NCI-H2171 (cell line): ENCODE results near the gene CIRBP.

Experiments
- DNase-seq: peaks from one replicate; lab custom pipeline; 2025; lab: John Stamatoyannopoulos, UW

Gene CIRBP

DNA sequence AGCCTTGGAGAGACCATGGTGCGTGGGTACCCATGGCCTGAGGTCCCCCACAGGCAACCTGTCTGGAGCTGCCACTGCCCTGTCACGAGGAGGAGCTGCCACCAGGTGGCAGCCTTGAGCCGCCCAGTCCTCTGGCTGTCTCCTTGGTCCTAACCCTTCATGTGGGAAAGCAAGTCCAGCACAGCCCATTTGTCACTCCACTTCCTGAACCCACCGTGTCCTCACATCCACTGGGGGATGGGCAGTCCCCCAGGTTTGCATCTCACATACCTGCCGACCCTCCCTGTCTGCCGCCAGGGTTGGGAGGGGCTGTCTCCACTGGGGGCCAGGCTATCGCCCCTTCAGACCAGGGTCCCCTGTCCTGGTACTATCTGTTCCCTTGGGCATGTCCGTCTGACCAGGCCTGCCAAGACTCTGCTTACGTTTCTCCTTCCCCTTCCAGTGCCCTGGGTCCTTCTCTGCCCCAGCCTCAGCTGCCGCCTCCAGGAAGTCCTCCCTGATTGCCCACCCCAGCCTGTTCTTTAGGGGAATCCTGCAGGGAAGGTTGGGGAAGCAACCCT is 10.7 kb downstream of the CIRBP start:
- DNase-seq = peak; percentile 43

DNA sequence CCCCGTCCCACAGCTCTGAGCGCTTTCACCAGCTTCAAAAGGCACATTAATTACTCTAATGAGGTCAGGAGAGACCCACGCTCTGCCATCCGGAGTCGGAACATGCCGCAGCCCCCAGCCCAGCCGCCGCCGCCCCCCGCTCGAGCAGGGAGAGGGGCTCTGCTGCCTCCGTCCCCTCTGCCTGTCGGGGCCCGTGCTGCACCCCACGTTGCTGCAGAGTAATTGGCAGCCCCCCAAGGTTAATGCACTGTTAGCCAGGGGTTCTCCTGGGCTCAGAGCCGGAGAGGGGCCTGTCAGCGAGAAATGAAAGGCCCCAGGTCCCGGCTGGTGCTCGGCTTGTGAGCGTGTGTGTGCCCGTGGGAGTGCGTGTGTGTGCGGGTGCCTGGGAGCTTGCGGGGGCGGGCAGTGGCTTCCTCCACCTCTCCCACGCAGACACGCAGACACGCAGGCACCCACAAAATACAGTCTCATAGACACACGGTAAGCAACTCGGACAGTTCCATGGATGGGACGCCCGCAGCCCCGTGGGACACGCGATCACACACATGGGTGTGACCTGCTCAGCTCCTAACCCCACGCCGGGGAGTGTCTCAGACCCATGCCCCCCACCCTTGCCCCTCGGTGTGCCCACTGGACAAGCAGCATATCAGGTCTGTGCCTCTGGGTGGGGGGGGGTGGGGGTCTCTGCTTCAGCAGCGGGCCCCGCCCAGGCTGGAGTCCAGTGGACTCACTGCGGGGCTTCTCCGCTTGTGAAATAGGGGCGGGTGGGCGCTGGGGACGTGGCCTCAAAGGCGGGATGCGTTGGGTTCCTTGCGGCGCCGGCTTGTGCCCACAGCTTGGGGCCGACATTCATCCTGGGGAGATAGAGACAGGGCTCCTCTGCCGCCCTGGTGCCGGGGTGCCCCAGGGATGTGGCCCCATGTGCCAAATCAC is 11.8 kb downstream of the CIRBP start:
- no peak for DNase-seq

DNA sequence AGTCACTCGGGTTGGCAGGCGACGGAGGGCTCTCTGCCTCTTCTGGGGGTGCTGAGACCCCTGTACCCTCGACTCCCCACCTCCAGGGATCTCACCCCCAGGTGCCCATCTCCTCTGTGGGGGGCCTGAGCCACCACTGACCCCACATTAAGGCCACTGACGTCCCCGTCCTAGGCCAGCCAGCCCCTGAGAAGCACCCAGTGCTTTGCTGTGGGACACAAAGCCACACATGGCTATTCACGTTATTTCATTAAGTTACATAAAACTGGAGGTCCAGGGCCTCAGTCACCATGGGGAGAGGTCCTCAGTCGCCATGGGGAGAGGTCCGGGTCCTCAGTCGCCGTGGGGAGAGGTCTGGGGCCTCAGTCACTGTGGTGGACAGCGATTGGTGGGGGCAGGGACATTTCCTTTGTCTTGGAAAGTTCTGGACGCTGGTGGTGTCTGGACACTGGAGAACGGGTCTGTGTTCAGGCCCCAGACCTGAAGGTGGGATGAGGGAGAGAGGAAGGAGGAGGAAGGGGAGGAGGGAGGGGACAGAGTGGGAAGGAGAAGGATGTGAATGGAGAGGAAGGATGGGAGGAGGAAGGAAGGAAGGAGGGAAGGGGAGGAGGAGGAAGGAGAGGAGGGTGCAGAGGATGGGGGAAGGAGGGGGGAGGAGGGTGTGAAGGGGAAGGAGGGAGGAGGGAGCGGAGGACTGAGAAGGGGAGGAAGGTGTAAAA is 12.6 kb downstream of the CIRBP start:
- no peak for DNase-seq

DNA sequence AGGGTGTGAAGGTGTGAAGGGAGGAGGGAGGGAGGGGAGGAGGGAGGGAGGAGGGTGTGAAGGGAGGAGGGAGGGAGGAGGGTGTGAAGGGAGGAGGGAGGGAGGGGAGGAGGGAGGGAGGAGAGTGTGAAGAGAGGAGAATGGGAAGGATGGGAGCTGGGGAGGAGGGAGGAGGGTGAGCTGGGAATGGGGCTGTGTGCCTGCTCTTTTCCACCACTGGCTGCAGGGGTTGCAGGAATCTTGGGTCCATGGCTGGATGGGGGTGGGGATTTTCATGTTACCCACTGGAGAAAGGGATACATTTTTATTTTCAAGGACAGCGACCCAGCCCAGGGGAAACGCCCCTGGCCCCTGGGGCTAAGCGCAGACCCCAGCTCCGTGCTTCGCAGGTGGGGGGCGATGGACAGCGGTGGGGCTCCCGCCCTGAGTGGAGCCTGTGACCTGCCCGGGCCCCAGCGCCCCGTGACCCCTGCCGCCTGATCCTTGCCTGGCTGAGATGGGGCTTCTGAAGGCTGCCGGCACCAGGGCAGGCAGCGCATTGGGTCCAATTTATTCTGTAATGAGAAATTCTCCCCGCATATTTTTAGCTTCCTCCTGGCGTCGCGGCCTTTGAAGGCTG is 13.6 kb downstream of the CIRBP start:
- DNase-seq = no peak

DNA sequence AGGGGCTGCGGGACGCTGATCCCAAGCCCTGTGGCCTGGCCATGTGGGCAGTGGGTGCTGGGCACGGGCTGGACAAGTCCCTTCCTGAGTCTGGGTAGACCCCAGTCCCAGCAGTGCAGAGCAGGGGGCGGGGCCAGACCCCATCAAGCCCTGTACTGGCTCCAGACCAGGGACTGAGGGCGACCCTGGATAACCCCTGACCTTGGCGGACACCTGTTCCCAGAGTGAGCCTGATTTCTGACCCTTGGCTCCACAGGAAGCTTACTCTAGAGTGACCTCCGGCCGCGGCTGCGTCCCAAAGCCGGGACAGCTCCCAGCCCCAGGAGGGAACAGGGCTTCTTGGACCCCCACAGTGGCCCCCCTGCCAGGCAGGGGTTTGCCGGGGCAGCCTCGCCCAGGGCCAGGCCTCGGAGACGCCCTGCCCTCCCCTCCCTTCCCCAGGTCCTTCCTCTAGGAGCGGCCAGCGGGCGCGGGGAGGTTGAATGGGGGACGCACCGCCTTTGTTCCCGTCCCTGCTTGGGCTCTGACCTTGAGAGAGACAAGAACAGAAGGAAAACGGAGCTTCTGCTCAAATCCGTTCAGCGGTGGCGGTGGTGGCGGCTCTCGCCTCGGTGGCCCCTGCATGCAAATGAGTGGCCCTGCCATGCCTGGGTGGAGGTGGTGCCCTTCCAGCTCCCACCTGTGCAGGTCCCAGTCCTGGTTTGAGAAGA is 14.2 kb downstream of the CIRBP start:
- no peak for DNase-seq

DNA sequence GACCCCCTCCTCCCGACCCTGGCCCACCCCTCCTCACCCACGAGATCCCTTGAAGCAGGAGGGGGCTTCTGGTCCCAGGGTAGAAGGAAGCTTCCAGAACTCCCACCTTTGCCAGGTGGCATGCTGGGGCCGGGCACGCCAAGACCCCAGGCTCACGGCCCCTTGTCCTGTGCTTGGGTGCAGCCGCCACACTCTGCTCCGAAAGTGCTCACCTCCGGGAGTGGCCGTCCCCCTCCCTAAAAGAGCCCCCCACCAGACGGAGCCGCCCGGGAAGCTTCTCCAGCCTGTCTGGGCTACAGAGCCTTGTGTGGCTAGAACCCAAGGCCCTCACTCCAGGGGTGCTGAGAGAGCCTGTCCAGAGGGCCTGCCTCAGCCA is 14.8 kb downstream of the CIRBP start:
- no peak for DNase-seq

DNA sequence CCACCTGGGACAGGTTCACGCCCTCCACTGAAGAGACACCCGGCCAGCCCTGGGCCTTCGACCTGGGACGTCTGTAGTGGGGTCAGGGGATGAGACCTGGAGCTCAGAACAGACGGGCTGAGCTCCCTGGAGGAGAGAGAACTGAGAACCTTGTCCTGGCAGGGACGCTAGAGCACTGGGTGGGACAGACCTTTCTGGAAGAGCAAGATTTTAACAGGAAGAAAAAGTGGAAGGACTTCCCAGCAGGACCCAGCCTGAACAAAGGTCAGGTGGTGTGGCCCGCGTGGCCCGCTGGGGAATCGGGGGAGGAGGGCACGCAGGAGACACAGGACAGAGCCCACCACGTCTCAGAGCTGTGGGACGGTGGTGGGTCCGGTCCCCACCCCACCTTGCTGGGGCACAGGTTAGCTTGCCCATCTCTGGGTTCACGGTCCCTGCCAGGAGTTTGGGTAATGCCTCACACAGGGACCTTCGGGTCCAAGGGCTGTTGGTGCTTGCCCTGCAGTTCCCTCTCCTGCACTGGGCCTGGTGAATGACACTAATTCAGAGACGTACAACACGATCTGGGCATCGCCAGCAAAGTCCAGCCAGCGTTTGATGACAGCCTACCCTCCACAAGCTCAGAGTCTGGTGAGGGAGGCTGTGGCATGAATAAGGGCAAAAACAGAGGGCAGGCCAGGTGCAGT is 15.3 kb downstream of the CIRBP start:
- DNase-seq = no peak

DNA sequence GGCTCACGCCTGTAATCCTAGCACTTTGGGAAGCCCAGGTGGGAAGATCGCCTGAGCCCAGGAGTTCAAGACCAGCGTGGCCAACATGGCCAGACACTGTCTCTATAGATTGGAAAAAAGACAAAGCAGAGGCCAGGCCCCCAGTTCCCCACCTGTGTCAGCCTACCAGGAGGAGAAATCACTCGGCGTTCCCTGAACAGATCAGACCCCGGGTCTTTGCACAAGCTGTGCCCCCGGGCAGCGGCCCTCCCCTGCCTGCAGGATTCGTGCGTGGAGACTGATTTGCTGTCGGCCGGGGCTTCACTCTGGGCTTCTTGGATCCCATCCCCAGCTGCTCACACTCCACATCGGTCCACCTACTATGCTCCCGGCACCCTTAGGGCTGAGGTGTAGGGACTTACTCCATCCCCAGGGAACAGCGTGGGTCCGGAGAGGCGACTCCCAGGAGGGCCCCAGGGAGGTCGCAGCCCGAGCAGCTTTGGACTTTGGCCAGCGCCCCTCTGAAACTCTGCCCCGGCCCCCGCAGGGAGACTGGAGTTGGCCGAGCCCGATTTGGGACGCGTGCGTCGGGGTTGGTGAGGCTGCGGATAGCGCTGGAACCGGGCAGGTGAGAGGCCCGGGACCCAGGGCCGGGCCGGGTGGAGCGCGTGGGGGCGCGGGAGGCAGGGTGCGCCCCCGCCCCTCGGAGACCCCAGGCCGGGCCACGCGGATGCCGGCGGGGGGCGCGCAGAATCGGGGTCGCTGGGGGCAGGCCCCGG is 16.0 kb downstream of the CIRBP start:
- DNase-seq = no peak

DNA sequence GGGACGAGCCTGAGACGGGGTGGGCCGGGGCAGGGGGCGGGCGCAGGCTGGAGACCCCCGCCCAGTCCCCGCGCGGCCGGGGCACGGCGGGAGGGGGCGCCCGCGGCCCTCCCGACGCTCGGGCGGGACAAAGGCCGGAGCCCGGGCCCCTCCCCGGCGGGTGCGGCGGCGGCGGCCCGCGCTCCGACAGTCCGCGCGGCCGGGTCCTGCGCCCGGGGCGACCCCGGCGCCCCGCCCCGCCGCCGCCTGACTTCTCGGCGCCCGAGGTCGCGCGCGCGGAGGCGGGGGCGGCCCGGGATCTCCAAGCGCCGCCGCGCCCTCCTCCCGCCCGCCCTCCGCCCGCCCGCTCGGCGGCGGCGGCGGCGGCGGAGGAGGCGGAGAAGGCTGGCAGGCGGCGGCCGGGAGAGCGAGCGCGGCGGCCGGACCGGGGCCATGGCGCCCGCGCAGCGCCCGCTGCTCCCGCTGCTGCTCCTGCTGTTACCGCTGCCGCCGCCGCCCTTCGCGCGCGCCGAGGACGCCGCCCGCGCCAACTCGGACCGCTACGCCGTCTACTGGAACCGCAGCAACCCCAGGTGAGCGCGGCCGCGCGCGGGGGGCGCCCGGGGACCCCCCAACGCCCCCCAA is 16.7 kb downstream of the CIRBP start, which contains the start of gene EFNA2:
Gene EFNA2, plus strand, starts transcription at position 137 of the 624 bp plus-strand sequence. Its CDS starts 296 bp downstream, at position 433.
- no peak for DNase-seq

DNA sequence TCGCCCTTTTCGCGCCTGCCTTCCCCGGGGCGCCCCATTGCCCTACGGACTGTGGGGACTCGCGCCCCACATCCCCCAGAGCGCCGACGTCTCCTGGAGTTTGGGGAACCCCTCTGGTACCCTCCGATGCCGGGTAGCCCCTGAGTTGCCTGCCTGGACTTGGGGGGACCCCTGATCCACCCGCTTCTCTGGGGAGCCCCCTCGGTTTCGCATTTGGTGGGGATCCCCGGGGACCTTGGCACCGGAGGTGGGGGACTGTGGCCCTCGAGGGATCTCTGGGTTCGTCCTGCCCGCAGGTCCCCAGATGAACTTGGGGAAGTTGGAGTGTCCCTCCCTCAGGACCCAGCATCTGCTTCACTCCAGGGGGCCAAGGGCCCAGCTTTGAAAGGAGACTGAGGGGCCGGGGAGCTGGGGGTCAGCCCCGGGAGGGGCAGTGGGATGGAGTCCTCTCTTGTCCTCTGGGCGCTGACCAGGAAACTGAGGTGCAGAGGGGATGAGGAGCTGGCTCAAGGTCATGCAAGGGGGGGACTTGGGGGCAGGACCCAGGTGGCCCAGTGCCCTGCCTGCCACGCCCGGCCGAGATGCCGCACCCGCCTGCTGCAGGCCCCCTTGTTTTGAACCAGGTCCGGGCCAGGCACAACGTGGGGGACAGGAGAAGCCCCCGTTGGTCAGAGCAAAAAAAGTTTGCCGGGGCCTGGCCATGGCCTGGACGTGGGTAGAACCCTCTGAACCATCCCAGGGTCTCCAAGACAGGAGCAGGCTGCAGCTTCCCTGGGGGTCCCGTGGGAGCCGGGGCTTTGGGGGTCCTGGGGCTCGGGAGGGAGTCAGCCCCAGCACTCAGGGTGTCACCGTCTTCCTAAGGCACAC is 17.6 kb downstream of the CIRBP start:
- DNase-seq = no peak

DNA sequence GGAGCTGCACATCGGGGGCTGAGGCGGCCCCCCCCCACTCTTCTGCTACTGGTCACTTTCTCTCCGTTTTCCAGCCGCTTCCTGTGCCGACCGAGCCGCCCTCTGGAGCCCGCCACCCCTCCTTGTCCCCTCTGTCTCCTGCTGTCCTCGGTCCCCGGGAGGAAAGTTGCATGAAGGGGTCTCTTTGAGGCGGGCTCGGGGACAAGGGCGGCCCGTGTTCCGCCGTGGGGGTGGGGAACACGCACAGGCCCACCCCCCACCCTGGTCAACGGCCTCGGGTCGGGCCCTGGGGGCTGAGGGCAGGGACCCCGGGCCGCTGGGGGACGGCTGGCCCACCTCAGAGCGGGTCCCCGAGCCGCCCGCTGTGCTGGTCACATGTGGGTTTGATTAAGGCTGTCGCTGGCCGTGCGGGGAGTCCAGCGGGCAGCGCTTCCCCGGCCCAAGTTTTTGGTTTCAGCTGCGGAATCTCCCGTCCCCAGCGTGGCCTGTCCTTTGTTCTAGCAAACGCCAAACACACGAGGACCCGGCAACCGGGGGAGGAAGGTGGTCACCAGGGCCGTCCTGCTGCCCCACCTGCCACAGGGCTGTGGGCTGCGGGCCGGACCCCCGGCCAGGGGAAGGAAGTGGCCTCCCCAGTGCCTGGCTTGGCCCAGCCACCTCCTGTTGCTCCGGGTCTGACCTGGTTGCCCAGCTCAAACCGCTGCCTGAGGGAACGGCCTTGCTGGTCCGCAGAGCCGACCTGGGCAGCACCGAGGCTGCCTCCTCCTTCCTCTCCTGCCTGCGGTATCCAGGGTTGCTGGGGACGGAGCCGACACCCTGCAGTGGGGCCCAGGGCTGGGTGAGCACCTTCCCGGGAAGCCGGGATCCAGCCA is 18.5 kb downstream of the CIRBP start:
- DNase-seq = no peak

DNA sequence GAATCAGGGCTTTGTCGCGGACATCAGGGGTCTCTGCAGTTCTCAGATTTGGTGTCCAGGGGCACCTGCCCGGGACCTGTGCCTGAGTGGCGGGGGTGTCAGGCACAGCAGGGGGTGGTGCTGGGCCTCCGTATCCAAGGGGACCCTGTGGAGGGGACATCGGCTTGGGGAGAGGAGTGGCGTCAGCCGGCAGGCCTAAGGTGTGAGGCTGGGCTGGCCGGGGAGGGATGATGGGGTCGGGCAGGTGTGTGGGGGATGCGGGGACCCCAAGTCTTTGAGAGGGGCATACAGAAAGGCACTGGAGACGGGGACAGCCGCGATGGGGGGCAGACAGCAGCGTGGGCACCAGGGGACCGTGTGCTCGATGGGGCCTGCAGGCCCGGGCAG is 19.1 kb downstream of the CIRBP start:
- DNase-seq = no peak

DNA sequence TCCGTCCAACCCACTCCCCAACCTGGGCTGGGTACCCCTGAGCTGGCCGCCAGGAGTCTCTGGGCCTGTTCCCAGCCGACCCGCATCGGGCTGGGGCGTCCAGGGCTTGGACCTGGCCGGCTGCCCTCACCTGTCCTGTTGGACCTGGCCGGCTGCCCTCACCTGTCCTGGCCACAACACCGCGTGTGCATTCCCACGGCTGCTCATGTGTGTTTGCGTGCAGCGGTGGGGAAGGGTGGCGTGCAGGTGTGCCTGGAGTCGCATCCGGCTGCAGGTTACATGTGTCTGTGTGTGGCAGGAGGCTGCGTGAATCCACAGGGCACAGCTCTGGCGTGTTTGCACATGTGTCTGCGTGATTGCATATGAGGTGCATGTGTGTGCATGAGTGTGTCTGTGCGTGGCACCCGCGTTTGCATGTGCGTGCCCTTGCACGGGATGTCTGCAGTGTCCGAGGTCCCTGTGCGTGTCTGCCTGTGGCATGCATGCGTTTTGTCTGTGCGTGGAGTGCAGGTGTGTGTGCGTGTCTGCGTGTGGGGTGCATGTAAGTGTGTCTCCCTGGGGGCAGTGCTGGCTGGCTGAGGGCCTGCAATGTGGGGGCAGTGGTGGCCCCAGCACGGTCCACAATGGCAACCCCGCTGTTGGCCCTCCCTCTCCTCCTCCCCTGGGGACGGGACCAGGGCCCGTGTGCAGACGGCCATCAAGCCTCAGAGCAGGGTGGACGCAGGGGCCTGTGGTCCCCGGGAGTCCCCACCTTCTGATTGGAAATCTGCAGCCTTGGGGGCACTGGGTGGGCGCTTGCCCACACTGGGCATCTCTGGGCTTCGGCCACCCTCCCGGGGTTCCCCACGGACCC is 19.9 kb downstream of the CIRBP start:
- no peak for DNase-seq

DNA sequence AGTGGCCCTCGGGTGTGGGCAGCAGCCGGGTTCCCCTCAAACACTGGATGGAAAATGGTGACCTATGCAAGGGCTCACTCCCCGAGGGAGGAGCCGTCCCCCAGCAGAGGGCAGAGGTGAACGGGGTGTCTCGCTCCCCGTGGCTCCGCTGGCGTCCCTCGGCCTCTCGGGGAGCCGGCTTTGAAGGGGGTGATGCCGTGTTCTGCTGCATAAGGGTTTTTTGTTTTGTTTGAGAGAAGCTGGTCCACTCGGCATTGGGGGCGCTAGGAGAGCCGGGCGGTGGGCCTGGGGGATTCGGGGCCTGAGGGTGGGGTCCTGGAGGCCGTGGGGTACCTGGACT is 20.5 kb downstream of the CIRBP start:
- no peak for DNase-seq

DNA sequence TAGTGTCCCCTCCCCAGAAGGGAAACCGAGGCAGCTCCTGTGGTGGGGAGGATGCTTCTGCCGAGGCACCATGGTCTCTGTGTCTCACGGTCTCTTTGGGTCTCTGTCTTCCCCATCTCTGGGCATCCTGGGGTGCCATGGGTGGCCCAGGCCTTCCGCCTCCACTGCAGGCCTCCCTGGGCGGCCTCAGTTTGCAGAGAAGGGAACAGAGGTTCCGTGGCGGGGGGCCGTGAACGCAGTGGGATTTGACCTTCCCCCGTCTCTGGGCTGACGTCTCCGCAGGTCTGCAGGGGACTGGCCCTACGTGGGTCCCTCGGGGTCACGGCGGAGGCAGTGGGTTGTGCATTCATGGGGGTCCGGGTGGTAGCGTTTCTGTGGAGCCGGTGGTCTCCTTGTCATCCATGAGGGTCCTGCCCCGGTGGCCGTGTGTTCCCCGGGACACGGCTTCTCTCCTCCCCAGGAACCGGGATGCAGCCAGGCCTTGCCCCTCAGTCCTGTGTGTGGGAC is 21.1 kb downstream of the CIRBP start:
- no peak for DNase-seq

DNA sequence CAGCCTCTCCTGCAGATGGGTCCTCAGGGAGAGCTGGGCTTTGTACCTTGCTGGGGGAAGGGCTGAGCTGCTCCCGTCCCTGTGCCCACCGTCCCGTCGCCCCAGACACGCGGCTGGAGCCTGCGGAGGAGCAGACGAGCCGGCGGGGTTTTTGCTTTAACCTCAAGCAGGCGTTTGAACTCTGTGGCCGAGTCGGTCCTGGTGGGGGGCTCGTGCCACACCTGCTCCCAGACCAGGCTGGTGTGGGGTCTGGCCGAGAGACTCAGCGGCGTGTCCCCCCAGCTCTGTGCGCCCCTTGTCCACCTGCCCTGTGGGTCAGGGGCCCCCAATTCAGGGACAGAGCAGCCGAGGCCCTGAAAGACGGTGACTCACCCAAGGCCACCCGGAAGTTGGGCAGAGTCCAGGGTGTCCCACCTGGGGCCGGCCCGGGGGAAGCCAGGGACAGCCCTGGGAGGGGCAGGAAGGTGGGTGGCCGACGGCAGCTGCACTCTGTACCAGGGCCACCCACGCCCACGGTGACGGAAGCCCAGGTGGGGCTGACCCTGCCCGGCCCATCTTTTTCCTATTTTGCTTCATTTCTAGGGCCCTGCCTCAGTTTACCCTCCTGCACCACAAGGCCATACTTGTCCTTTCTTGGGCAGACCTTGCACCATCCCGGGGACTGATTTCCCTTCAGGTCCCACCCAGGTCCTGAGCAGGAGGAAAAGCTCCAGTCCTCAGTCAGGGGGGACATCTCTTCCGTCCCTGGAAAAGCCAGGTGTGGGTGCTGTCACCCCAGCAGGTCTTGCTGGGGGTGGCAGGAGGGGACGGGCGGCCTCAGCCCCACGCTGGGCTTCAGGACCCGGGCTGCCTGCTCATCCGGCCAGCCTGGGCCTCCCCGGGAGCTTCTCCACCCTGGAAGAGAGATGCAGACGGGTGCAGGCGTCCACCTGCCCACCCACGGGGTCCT is 21.8 kb downstream of the CIRBP start:
- no peak for DNase-seq
